NT2/D1 (cell line): ENCODE data around the gene CACNA2D4.

Experiments used
- DNase-seq: peaks from one replicate; pipeline ENCODE4 v3.0.0-alpha.2; 2011; ENCODE audit warnings: low read depth, low spot score
- H3K27me3 ChIP-seq: 2 replicates; pipeline ENCODE4 v1.6.0; 2011; ENCODE audit warnings: mild to moderate bottlenecking; ENCODE audit not compliant: insufficient read length, insufficient read depth
- H3K36me3 ChIP-seq: 2 replicates; pipeline ENCODE4 v1.6.1; 2011; ENCODE audit warnings: mild to moderate bottlenecking, low read length, mixed read lengths; ENCODE audit not compliant: insufficient read depth, insufficient read length
- H3K4me1 ChIP-seq: 2 replicates; pipeline ENCODE4 v1.5.1; 2011; ENCODE audit not compliant: insufficient read depth, insufficient read length
- H3K4me3 ChIP-seq: 2 replicates; pipeline ENCODE4 v1.5.1; 2011; ENCODE audit warnings: low read depth; ENCODE audit not compliant: insufficient read length
- H3K9ac ChIP-seq: 2 replicates; pipeline ENCODE4 v1.6.0; 2011; ENCODE audit warnings: low read depth; ENCODE audit not compliant: insufficient read length
- H3K9me3 ChIP-seq: 2 replicates; pipeline ENCODE4 v1.5.1; 2011; ENCODE audit warnings: mild to moderate bottlenecking, low read length; ENCODE audit not compliant: insufficient read depth
- SUZ12 ChIP-seq: IDR thresholded peaks from 2 replicates; pipeline ENCODE4 v1.6.1; 2011; ENCODE audit not compliant: insufficient read length, insufficient read depth; ENCODE audit errors: extremely low read depth
- YY1 ChIP-seq: IDR thresholded peaks from 2 replicates; pipeline ENCODE4 v1.6.1; 2011; ENCODE audit not compliant: insufficient read length, insufficient read depth
- ZNF274 ChIP-seq: IDR thresholded peaks from 2 replicates; pipeline ENCODE4 v1.6.1; 2011; ENCODE audit warnings: mild to moderate bottlenecking, low read depth, low read length

The CACNA2D4 gene

GRCh38 chr12:1883513-1883912 lies 34.9 kb downstream of the CACNA2D4 start:
- TF ChIP-seq SUZ12 (no peak), ZNF274 (no peak), YY1 (no peak)
- DNase-seq: no peak
- peaks cover 4% of the 10 kb centered on the region for H3K4me1 ChIP-seq
- no peaks in the 10 kb centered on the region for H3K36me3 ChIP-seq
- H3K9me3 ChIP-seq: no peaks in the 10 kb centered on the region
- no peak overlapping the region for H3K4me3 ChIP-seq
- no peak overlapping the region for H3K9ac ChIP-seq
- no peaks in the 10 kb centered on the region for H3K27me3 ChIP-seq

GRCh38 chr12:1882850-1883470 lies 35.5 kb downstream of the CACNA2D4 start:
- Histone ChIP-seq H3K4me3 (no peak overlapping the region), H3K4me1 (peaks cover 4% of the 10 kb centered on the region), H3K9me3 (no peaks in the 10 kb centered on the region), H3K27me3 (no peaks in the 10 kb centered on the region), H3K36me3 (no peaks in the 10 kb centered on the region), H3K9ac (no peak overlapping the region)
- no peak for DNase-seq
- TF ChIP-seq YY1 (no peak), SUZ12 (no peak), ZNF274 (no peak)

GRCh38 chr12:1882405-1882804 lies 36.0 kb downstream of the CACNA2D4 start:
- no peak for TF ChIP-seq SUZ12
- TF ChIP-seq ZNF274: no peak
- TF ChIP-seq YY1: no peak
- no peak for DNase-seq
- no peaks in the 10 kb centered on the region for H3K27me3 ChIP-seq
- H3K9me3 ChIP-seq: no peaks in the 10 kb centered on the region
- H3K4me1 ChIP-seq: peaks cover 4% of the 10 kb centered on the region
- no peaks in the 10 kb centered on the region for H3K36me3 ChIP-seq
- H3K9ac ChIP-seq: no peak overlapping the region
- no peak overlapping the region for H3K4me3 ChIP-seq

- H3K27me3 ChIP-seq: no peaks in the 10 kb centered on the region
- TF ChIP-seq ZNF274 (no peak), SUZ12 (no peak), YY1 (no peak)
- no peaks in the 10 kb centered on the region for H3K36me3 ChIP-seq
- no peak overlapping the region for H3K4me3 ChIP-seq
- H3K4me1 ChIP-seq: peaks cover 4% of the 10 kb centered on the region
- DNase-seq: no peak
- H3K9me3 ChIP-seq: no peaks in the 10 kb centered on the region
- no peak overlapping the region for H3K9ac ChIP-seq
These were observed 36.5 kb downstream of the CACNA2D4 start for GRCh38 chr12:1881936-1882335.

- Histone ChIP-seq H3K9me3 (no peaks in the 10 kb centered on the region), H3K4me3 (no peak overlapping the region), H3K9ac (no peak overlapping the region), H3K4me1 (no peaks in the 10 kb centered on the region), H3K36me3 (no peaks in the 10 kb centered on the region), H3K27me3 (no peaks in the 10 kb centered on the region)
- no peak for TF ChIP-seq YY1
- TF ChIP-seq ZNF274: no peak
- no peak for TF ChIP-seq SUZ12
- no peak for DNase-seq
These were observed 37.2 kb downstream of the CACNA2D4 start for GRCh38 chr12:1881301-1881700.

- Histone ChIP-seq H3K36me3 (no peaks in the 10 kb centered on the region), H3K4me3 (no peak overlapping the region), H3K27me3 (no peaks in the 10 kb centered on the region), H3K4me1 (no peaks in the 10 kb centered on the region), H3K9ac (no peak overlapping the region), H3K9me3 (no peaks in the 10 kb centered on the region)
- TF ChIP-seq YY1: no peak
- no peak for TF ChIP-seq ZNF274
- no peak for TF ChIP-seq SUZ12
- no peak for DNase-seq
These were observed 37.6 kb downstream of the CACNA2D4 start for GRCh38 chr12:1880876-1881275.

- no peak for TF ChIP-seq SUZ12
- TF ChIP-seq YY1: no peak
- TF ChIP-seq ZNF274: no peak
- no peak for DNase-seq
- Histone ChIP-seq H3K27me3 (no peaks in the 10 kb centered on the region), H3K9me3 (no peaks in the 10 kb centered on the region), H3K36me3 (no peaks in the 10 kb centered on the region), H3K4me1 (no peaks in the 10 kb centered on the region), H3K9ac (no peak overlapping the region), H3K4me3 (no peak overlapping the region)
These were observed 38.2 kb downstream of the CACNA2D4 start for GRCh38 chr12:1880153-1880845.
